ENCODE measurements around the gene ABCA10. TPM values are rescaled to one million over a fixed set of nuclear protein-coding genes. Genes with fewer than 3 reads are reported as not detected.

ABCA10 gene
- total RNA-seq, 1 experiment from 2014 or later = 0.90 TPM

DNA sequence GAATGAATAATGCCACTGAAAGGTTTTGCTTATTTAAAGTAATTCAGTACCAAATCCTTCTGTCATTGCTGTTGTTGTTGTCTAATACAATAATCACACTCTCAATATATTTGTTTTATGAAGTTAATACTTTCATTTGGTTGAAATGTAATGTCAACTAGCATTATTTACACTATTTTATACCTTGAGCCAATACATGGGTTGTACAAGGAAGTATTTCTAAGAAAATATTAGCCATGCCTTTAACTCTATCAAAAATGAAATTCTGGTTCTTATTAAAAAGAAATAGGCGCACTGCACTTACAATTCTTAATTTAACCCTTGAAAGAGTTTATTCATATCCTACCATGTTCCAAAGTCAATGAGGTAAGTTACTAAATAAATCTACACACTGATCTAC is 17.6 kb upstream of the ABCA10 start:
- intact Hi-C loops (cut with micrococcal nuclease; ENCODE audit: unreplicated experiment) (no loop called here), in situ Hi-C loops (cut with HindIII; ENCODE audit: low pct_unique_long_range_greater_than_20kb, low sequenced_read_pairs) (no loop called here)
- no peaks in the 10 kb centered on the region for H3K27me3 ChIP-seq (ENCODE audit: control insufficient read depth, insufficient read depth, low read length)
- H3K4me3 ChIP-seq (ENCODE audit: low read depth in 2 of 2, low read length in 2 of 2) = no peak overlapping the region
- CTCF ChIA-PET = no interaction called here
- no peaks in the 10 kb centered on the region for H3K36me3 ChIP-seq (ENCODE audit: control insufficient read depth, insufficient read depth, low read length)
- POLR2A ChIA-PET = no interaction called here
- no peak overlapping the region for H3K27ac ChIP-seq (ENCODE audit: low read length)
- TF ChIP-seq, protein P1, sequence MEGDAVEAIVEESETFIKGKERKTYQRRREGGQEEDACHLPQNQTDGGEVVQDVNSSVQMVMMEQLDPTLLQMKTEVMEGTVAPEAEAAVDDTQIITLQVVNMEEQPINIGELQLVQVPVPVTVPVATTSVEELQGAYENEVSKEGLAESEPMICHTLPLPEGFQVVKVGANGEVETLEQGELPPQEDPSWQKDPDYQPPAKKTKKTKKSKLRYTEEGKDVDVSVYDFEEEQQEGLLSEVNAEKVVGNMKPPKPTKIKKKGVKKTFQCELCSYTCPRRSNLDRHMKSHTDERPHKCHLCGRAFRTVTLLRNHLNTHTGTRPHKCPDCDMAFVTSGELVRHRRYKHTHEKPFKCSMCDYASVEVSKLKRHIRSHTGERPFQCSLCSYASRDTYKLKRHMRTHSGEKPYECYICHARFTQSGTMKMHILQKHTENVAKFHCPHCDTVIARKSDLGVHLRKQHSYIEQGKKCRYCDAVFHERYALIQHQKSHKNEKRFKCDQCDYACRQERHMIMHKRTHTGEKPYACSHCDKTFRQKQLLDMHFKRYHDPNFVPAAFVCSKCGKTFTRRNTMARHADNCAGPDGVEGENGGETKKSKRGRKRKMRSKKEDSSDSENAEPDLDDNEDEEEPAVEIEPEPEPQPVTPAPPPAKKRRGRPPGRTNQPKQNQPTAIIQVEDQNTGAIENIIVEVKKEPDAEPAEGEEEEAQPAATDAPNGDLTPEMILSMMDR (IDR thresholded peaks at IDR 0.05) = no peak
- TF ChIP-seq POLR2AphosphoS5 (IDR thresholded peaks at IDR 0.05; ENCODE audit: low read depth, low read length) (no peak), SIN3A (IDR thresholded peaks at IDR 0.05; ENCODE audit: borderline replicate concordance, insufficient read depth, low read depth, low read length) (no peak)
- TF ChIP-seq, protein P2, sequence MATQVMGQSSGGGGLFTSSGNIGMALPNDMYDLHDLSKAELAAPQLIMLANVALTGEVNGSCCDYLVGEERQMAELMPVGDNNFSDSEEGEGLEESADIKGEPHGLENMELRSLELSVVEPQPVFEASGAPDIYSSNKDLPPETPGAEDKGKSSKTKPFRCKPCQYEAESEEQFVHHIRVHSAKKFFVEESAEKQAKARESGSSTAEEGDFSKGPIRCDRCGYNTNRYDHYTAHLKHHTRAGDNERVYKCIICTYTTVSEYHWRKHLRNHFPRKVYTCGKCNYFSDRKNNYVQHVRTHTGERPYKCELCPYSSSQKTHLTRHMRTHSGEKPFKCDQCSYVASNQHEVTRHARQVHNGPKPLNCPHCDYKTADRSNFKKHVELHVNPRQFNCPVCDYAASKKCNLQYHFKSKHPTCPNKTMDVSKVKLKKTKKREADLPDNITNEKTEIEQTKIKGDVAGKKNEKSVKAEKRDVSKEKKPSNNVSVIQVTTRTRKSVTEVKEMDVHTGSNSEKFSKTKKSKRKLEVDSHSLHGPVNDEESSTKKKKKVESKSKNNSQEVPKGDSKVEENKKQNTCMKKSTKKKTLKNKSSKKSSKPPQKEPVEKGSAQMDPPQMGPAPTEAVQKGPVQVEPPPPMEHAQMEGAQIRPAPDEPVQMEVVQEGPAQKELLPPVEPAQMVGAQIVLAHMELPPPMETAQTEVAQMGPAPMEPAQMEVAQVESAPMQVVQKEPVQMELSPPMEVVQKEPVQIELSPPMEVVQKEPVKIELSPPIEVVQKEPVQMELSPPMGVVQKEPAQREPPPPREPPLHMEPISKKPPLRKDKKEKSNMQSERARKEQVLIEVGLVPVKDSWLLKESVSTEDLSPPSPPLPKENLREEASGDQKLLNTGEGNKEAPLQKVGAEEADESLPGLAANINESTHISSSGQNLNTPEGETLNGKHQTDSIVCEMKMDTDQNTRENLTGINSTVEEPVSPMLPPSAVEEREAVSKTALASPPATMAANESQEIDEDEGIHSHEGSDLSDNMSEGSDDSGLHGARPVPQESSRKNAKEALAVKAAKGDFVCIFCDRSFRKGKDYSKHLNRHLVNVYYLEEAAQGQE (IDR thresholded peaks at IDR 0.05; ENCODE audit: insufficient read depth in 1 of 2, low read depth in 2 of 2, low read length in 1 of 2) = no peak
- BruUV-seq (replicated peaks) = no TSS peak
- DNase-seq (ENCODE audit: low read depth, low spot score) (no peak), ATAC-seq (no peak)
- H3K4me1 ChIP-seq (ENCODE audit: control insufficient read depth, insufficient read depth, low read length) = no peaks in the 10 kb centered on the region
- no peaks in the 10 kb centered on the region for H3K9me3 ChIP-seq (ENCODE audit: control insufficient read depth, insufficient read depth, low read depth, low read length)

DNA sequence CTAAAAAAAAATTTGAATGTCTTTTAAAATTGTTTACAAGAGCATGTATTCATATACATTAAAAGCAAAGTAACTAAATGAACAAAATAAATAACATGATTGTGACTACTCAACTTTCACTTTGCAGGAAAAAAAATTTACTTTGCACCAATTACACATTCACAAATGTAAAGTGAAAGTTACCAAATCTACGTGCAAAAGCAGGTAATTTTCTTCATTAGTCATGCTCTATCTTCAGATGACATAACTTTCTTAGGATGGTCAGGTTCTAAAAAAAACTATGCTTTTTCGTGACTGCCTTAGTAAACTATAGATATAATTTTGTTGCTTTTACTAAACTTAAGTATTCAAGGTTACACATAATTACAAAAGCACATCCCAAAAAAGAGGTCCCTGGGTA is 17.0 kb upstream of the ABCA10 start:
- Histone ChIP-seq H3K36me3 (ENCODE audit: control insufficient read depth, insufficient read depth, low read length) (no peaks in the 10 kb centered on the region), H3K27me3 (ENCODE audit: control insufficient read depth, insufficient read depth, low read length) (no peaks in the 10 kb centered on the region), H3K4me1 (ENCODE audit: control insufficient read depth, insufficient read depth, low read length) (no peaks in the 10 kb centered on the region), H3K4me3 (ENCODE audit: low read depth in 2 of 2, low read length in 2 of 2) (no peak overlapping the region), H3K27ac (ENCODE audit: low read length) (no peak overlapping the region), H3K9me3 (ENCODE audit: control insufficient read depth, insufficient read depth, low read depth, low read length) (no peaks in the 10 kb centered on the region)
- ChIA-PET CTCF (no interaction called here), POLR2A (no interaction called here)
- TF ChIP-seq, protein P1 (IDR thresholded peaks at IDR 0.05) = no peak
- TF ChIP-seq POLR2AphosphoS5 (IDR thresholded peaks at IDR 0.05; ENCODE audit: low read depth, low read length) = no peak
- TF ChIP-seq, protein P2 (IDR thresholded peaks at IDR 0.05; ENCODE audit: insufficient read depth in 1 of 2, low read depth in 2 of 2, low read length in 1 of 2) = no peak
- no peak for TF ChIP-seq TCF7L2 (IDR thresholded peaks at IDR 0.05; ENCODE audit: low read depth, low read length)
- TF ChIP-seq SIN3A (IDR thresholded peaks at IDR 0.05; ENCODE audit: borderline replicate concordance, insufficient read depth, low read depth, low read length) = no peak
- no TSS peak for BruUV-seq (replicated peaks)
- ATAC-seq (no peak), DNase-seq (ENCODE audit: low read depth, low spot score) (no peak)
- in situ Hi-C loops (cut with HindIII; ENCODE audit: low pct_unique_long_range_greater_than_20kb, low sequenced_read_pairs) (no loop called here), intact Hi-C loops (cut with micrococcal nuclease; ENCODE audit: unreplicated experiment) (no loop called here)
